NCI-H128 (cell line): ENCODE measurements around the gene ARHGEF40.

Experiments used
- DNase-seq: peaks from one replicate; lab custom pipeline; 2025; ENCODE audit not compliant: unreplicated experiment; lab: John Stamatoyannopoulos, UW

The ARHGEF40 gene

GRCh38 chr14:21070083-21070609 is at the start of gene ARHGEF40:
TSS of gene ARHGEF40 (plus strand) at chr14:21070304. CDS start at chr14:21070397, 93 bp downstream.
- no peak for DNase-seq

- DNase-seq: no peak
These were observed 49.0 kb upstream of the ARHGEF40 start for GRCh38 chr14:21020977-21021545.

- DNase-seq: no peak
These were observed 47.4 kb upstream of the ARHGEF40 start for GRCh38 chr14:21022686-21023085.

GRCh38 chr14:21023174-21023573 is 46.9 kb upstream of the ARHGEF40 start:
- DNase-seq: no peak

- no peak for DNase-seq
These were observed 46.1 kb upstream of the ARHGEF40 start for GRCh38 chr14:21023817-21024584.

- DNase-seq: no peak
These were observed 45.3 kb upstream of the ARHGEF40 start, which contains the start of gene NDRG2 for GRCh38 chr14:21024585-21025370. TSS of gene NDRG2 (minus strand) at chr14:21025061. CDS start at chr14:21023315, 1,746 bp downstream.

- no peak for DNase-seq
These were observed 44.5 kb upstream of the ARHGEF40 start for GRCh38 chr14:21025371-21026273.

- DNase-seq: no peak
These were observed 43.7 kb upstream of the ARHGEF40 start for GRCh38 chr14:21026274-21026987.

GRCh38 chr14:21026988-21027315 is 43.2 kb upstream of the ARHGEF40 start:
- no peak for DNase-seq

GRCh38 chr14:21029917-21030316 is 40.2 kb upstream of the ARHGEF40 start, which contains the start of gene TPPP2:
TSS of gene TPPP2 (plus strand) at chr14:21030217. CDS start at chr14:21030582, 365 bp downstream.
- DNase-seq: no peak

GRCh38 chr14:21030531-21030930 is 39.6 kb upstream of the ARHGEF40 start:
- DNase-seq: no peak

GRCh38 chr14:21032326-21033132 is 37.6 kb upstream of the ARHGEF40 start:
- DNase-seq: no peak

- DNase-seq: no peak
These were observed 36.9 kb upstream of the ARHGEF40 start for GRCh38 chr14:21033133-21033698.

- DNase-seq: no peak
These were observed 35.4 kb upstream of the ARHGEF40 start, which contains the start of gene RNASE13 for GRCh38 chr14:21034707-21035106. TSS of gene RNASE13 (minus strand) at chr14:21034807. CDS start at chr14:21034288, 519 bp downstream.

- no peak for DNase-seq
These were observed 33.4 kb upstream of the ARHGEF40 start for GRCh38 chr14:21036751-21037150.

GRCh38 chr14:21037156-21037555 is 32.9 kb upstream of the ARHGEF40 start:
- no peak for DNase-seq

GRCh38 chr14:21038441-21039422 is 31.4 kb upstream of the ARHGEF40 start:
- DNase-seq: no peak
